ENCODE results near the gene PCDHB15.

DNA sequence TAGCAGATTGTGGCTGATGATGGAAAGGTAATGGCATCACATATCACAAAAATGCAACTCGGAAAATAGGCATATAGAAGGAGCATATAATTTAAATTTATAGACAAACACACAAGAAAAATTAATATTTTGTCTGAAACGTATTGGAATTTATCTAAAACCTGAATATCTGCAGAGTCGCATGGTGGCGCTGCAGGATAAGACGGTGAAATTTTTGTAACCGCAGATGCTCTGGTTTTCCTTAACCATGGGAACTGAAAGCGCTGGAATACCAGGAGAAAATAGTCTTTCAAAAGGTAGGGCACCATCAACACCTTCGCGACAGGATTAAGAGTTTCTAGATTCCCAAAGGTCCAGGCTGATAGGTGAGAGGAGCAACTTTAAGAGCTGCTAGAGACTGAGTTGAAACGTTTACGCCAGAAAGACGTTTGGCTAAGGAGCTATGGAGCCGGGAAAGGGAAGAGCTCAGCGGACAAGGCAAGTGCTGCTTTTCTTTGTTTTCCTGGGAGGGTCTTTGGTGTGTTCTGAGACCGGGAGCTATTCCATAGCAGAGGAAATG lies 11.0 kb upstream of the PCDHB15 start:
- TF ChIP-seq, protein P1, sequence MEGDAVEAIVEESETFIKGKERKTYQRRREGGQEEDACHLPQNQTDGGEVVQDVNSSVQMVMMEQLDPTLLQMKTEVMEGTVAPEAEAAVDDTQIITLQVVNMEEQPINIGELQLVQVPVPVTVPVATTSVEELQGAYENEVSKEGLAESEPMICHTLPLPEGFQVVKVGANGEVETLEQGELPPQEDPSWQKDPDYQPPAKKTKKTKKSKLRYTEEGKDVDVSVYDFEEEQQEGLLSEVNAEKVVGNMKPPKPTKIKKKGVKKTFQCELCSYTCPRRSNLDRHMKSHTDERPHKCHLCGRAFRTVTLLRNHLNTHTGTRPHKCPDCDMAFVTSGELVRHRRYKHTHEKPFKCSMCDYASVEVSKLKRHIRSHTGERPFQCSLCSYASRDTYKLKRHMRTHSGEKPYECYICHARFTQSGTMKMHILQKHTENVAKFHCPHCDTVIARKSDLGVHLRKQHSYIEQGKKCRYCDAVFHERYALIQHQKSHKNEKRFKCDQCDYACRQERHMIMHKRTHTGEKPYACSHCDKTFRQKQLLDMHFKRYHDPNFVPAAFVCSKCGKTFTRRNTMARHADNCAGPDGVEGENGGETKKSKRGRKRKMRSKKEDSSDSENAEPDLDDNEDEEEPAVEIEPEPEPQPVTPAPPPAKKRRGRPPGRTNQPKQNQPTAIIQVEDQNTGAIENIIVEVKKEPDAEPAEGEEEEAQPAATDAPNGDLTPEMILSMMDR (IDR thresholded peaks at IDR 0.05), result no peak
- TF ChIP-seq POLR2AphosphoS5 (IDR thresholded peaks at IDR 0.05) (no peak), POLR2A (IDR thresholded peaks at IDR 0.05) (no peak), EP300 (IDR thresholded peaks at IDR 0.05) (no peak)

Measured in sigmoid colon (tissue), 4 donors.